HG02623 (cell line): ENCODE results near the gene CD1C.
"Not testable (repeated sequence)": the region's sequence is repeated elsewhere in the genome, so short reads cannot be mapped to it uniquely, and the experiment has no call there.

Experiments used
- ATAC-seq: cut with Tn5 transposase; IDR thresholded peaks from one replicate; pipeline ENCODE4 v1.9.1; 2021; ENCODE audit warnings: moderate library complexity; ENCODE audit not compliant: unreplicated experiment

Gene CD1C

DNA sequence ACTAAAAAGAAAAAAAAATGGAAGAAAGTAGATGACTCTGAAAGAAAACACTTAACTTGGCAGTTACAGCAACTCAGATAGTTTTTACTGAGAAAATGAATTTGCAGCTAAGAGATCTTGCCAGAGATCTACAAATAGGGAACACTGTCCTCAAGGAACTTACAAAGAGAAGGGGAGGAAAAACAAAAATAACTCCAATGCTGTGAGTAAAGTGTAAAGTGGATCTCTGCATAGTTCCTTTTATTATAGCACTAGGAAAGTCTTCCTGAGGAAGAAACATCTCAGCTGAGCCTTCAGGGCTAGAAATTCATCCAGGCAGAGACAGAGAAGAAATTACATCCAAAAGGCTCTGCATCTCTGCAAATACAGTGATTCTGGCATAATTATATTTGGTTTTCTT is 37.8 kb downstream of the CD1C start:
- no peak for ATAC-seq

DNA sequence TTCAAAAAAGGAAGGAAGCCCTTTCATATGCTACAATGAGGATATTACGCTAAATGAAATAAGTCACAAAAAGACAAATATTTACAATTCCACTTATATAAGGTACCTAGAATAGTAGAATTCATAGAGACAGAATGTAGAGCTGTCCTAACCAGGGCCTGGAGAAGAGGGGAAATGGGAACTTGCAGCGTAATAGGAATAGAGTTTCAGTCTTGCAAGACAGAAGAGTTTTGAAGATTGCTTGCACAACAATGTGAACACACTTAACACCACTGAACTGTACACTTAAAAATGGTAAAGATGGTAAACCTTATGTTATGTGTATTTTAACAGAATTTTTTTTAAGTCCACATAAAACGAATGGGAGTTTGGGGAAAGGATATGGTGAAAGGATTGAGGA is 38.7 kb downstream of the CD1C start:
- ATAC-seq = no peak

DNA sequence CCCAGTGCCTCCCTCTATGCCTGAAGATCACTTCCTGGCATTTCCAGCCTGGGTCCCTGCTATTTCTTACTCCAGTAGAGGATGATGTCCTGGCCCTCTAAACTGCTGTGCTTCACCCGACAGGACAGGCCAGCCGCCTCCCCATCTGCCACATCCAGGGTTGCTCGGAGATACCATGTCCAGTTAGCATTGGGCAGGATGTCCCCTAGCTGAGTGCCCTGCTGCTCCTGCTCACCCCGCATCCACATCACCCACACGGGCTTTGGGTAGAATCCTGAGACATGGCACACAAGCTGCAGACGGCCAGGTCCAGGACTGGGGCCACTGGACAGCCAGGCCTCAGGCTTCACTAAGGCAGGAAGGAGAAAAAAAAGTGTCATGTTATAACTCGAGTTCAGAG is 39.6 kb downstream of the CD1C start:
- ATAC-seq = no peak

DNA sequence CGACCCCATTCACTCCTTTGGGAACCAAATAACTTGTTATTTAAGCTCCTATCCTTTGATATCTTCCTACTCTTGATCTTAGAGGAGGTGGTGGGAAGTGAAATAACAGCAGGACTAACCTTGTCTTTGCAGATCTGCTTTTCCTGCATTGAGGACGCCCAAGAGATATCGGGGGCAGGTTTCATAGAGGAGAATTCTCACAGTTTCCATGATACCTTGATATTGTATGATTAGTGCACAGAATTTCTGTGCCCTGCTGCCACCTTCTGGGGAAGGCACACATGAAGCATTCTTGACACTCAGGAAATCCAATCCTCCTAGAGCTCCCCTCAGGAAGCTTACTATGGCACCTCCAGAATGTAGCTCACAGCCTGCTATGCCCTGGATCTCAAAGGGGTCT is 40.0 kb downstream of the CD1C start:
- ATAC-seq = no peak

DNA sequence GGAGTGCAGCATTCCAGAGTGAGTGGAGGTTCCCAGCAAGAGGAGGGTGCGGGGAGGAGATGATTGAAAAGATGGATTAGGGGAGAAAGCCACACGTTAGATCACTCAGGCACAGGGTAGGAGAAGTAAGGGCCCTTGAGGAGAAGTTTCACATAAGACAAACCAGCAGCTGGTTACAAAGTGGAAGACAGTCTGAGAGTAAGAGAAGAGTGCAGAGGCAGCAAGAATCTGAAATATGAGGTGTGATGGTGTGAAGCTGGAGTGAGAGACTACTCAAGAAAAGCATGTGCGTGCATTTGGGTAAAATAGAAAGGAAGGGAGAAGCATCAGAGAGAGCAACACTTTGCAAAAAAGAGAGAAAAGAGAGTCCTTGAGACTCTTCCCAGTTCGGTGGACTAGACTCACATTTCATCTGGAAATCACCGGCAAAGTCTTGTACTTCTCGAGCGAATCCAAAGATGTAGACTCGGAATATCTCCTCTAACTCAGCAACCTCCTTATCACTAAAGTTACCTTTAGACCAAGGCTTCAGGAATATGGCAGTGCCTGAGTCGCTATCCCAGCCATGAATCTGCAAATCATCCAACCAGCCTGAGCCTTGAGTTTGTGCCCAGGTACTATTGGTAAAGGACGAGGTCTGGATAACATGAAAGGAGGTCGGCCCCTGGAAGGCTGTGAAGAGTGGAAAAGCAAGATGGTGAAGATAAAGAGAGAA is 40.8 kb downstream of the CD1C start:
- no peak for ATAC-seq

DNA sequence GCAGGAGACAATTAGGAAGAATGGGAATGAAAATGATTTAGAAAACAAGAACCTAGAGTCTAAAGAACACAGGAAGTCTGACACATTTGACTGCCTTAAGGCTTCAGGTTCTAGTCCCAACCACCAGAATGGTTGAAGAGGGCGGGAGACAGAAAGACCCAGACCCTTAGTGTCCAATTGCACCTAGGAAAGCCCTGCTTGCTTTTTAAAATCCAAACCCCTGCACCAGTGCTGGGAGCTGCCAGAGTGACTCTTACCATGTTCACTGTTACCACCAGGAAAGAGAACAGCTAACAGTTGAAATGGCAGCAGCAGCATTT is 41.3 kb downstream of the CD1C start:
- no peak for ATAC-seq

DNA sequence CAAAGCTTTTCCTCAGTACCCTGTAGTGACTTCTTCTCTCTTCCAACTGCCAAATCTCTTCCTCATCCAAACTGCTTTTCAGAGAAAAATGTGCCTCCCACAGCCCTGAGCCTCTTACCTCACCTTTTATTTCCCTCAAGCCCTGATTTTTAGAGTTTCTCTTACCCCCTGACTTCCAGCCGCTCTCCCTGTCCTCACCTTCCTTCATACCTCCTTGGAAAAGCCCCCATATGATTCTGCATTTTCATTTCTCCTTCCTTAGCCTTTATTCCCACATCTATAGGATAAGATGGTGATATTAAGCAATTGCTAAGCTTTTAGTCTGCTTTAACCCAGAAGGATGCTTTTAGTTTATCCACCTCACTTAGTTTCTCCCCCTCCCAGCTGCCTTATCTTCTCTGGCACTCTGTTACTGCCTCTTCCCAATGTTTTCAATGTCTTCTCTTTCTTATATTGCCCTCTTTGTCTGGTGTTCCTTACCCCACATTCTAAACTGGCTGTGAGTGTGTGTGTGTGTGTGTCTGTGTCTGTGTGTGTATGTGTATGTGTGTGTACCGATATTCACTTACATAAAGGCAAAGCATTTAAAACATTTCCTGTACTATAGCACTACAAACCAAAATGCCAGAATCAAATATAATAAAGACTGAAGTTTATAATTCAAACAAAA is 41.9 kb downstream of the CD1C start, which contains the start of gene CD1B:
TSS of gene CD1B (minus strand) at position 51 of the 670 bp plus-strand sequence. CDS start 108 bp downstream, outside the sequence.
- ATAC-seq = no peak

DNA sequence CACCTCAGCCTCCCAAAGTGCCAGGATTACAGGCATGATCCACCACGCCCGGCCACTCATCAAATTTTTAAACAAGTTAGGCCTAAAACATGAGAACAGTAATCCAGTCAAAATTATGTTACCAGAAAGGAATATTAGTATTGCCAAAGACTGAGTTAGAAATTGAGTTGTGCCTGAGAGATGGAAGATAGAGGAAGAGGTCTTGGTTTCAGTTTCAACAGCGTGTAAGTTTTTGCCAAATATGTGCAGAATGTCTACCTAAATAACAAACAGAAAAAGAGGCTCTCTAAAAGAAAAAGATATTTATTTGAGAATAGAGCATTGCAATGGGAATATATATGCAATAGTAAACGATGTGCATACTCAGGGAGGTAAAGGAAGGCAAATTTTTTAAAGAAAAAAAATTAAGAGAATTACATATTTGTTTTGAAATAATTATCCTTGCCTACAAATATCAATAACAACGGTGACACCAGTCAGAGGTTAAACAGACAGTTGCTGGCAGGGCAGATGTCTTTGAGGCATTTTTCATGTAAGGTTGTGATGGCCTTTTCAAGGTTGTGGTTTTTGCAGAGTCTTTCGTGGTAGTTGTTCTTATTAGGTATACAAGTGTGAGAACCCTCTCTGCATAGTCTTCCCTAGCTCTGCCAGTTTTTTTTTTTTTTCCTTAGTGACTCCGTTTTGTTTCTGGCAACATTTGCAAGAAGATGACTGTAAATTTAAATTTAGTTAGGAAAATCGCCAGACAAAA is 43.9 kb downstream of the CD1C start:
- ATAC-seq = no peak

DNA sequence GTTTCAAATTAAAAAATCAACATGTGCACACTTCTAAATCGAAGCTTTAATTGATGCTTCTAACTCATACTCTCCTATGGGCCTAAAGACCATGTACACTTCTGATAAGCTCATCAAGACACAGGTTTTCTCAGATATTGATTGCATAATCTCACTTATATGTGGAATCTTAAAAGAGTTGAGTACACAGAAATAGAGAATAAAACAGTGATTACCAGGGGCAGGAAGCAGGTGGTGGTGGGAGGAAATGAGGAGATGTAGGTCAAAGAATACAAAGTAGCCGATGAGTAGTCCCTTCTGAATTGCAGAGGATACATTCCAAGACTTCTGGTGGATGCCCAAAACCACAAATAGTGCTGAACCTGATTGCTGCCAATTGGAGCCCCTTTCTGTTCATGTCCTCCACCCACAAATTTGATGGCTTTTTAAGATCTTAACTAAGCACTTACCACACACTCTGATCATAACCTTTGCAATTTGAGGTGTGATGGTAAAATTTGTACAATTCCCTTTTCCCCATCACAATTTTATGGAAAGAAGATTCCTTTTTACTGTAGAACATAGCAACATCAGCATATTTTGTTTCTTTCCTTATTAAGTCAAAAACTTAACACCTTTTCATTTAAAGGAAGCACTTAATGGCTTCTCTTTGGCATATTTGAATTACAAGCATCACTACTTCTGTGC is 44.9 kb downstream of the CD1C start:
- no peak for ATAC-seq

DNA sequence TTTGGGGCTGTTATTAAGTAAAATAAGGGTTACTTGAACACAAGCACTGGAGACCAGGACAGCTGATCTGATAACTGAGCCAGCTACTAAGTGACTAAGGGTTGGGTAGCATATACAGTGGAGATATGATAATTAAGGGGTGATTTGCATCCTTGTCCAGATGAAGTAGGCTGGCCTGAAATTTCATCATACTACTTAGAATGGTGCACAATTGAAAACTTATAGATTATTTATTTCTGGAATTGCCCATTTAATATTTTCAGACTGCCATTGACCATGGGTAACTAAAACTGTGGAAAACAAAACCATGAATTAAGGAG is 45.5 kb downstream of the CD1C start:
- no peak for ATAC-seq

DNA sequence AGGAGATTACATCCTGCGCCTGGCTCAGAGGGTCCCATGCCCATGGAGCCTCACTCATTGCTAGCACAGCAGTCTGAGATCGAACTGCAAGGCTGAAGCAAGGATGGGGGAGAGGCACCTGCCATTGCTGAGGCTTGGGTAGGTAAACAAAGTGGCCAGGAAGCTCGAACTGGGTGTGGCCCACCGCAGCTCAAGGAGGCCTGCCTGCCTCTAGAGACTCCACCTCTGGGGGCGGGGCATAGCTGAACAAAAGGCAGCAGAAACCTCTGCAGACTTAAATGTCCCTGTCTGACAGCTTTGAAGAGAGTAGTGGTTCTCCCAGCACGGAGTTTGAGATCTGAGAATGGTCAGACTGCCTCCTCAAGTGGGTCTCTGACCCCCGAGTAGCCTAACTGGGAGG is 46.7 kb downstream of the CD1C start:
- not testable (repeated sequence) for ATAC-seq
